ENCODE data around the gene KIF23. TPM values are rescaled to one million over a fixed set of nuclear protein-coding genes. Genes with fewer than 3 reads are reported as not detected.

KIF23 gene
- polyA plus RNA-seq, 1 donor (not counting 4 experiments of a cell fraction or from before 2014, with no cell fraction given) = 28.8 TPM

- DNase-seq (ENCODE audit: low read depth, low spot score) (no peak), FAIRE-seq (no peak)
- Histone ChIP-seq H3K9ac (ENCODE audit: control insufficient read depth, extremely low read depth, insufficient read depth, low read length) (peak overlapping the region; percentile 93), H3K4me2 (ENCODE audit: control insufficient read depth, extremely low read depth, insufficient read depth, low read depth, low read length) (peak overlapping the region; percentile 97), H3K27ac (ENCODE audit: control insufficient read depth, insufficient read depth, low read length) (peak overlapping the region; percentile 97), H4K20me1 (ENCODE audit: control insufficient read depth, extremely low read depth, insufficient read depth, low read length) (no peaks in the 10 kb centered on the region), H3K9me3 (ENCODE audit: control insufficient read depth, low read depth, low read length) (no peaks in the 10 kb centered on the region), H2AFZ (ENCODE audit: control insufficient read depth, low read length) (peak overlapping the region; percentile 95), H3K27me3 (ENCODE audit: control insufficient read depth, extremely low read depth, insufficient read depth, low read length) (no peaks in the 10 kb centered on the region), H3K4me3 (ENCODE audit: control insufficient read depth in 2 of 3, extremely low read depth in 1 of 3, insufficient read depth in 2 of 3, low read depth in 1 of 3, low read length in 3 of 3) (peak overlapping the region; percentile 33 to 79 (median 75)), H3K79me2 (ENCODE audit: control insufficient read depth, insufficient read depth, low read length) (no peaks in the 10 kb centered on the region), H3K4me1 (ENCODE audit: control insufficient read depth, extremely low read depth, insufficient read depth, low read length) (peaks cover 17% of the 10 kb centered on the region), H3K9me1 (ENCODE audit: control insufficient read depth, extremely low read depth, insufficient read depth, low read length) (no peaks in the 10 kb centered on the region), H3K36me3 (ENCODE audit: control insufficient read depth in 2 of 2, extremely low read depth in 1 of 2, insufficient read depth in 2 of 2, low read length in 2 of 2) (peaks cover 0 to 5% of the 10 kb centered on the region in 2 experiments)
- dilution Hi-C loops (cut with MboI; ENCODE audit: extremely low pct_ligation_motif_present, low sequenced_read_pairs) = no loop called here
- no peak for TF ChIP-seq EZH2 (IDR thresholded peaks at IDR 0.05; ENCODE audit: low read length)
- no peak for TF ChIP-seq CTCF (optimal IDR thresholded peaks at IDR 0.05 in 1 of 3, IDR thresholded peaks at IDR 0.05 in 1 of 3, conservative IDR thresholded peaks at IDR 0.05 in 1 of 3; ENCODE audit: extremely low read depth in 1 of 3, insufficient read depth in 2 of 3, low read length in 3 of 3)
These were observed 47.9 kb downstream of the KIF23 start for GRCh38 chr15:69462030-69462492.

GRCh38 chr15:69462493-69463181 lies 48.5 kb downstream of the KIF23 start:
- FAIRE-seq (no peak), DNase-seq (ENCODE audit: low read depth, low spot score) (no peak)
- dilution Hi-C loops (cut with MboI; ENCODE audit: extremely low pct_ligation_motif_present, low sequenced_read_pairs) = no loop called here
- peak overlapping the region; percentile 99 for H2AFZ ChIP-seq (ENCODE audit: control insufficient read depth, low read length)
- H3K27ac ChIP-seq (ENCODE audit: control insufficient read depth, insufficient read depth, low read length) = peak overlapping the region; percentile 97
- H3K79me2 ChIP-seq (ENCODE audit: control insufficient read depth, insufficient read depth, low read length) = no peaks in the 10 kb centered on the region
- H3K27me3 ChIP-seq (ENCODE audit: control insufficient read depth, extremely low read depth, insufficient read depth, low read length) = no peaks in the 10 kb centered on the region
- no peaks in the 10 kb centered on the region for H3K36me3 ChIP-seq (ENCODE audit: control insufficient read depth in 2 of 2, extremely low read depth in 1 of 2, insufficient read depth in 2 of 2, low read length in 2 of 2)
- H3K4me2 ChIP-seq (ENCODE audit: control insufficient read depth, extremely low read depth, insufficient read depth, low read depth, low read length) = peak overlapping the region; percentile 97
- peaks cover 19% of the 10 kb centered on the region for H3K4me1 ChIP-seq (ENCODE audit: control insufficient read depth, extremely low read depth, insufficient read depth, low read length)
- peak overlapping the region; percentile 93 for H3K9ac ChIP-seq (ENCODE audit: control insufficient read depth, extremely low read depth, insufficient read depth, low read length)
- no peaks in the 10 kb centered on the region for H3K9me3 ChIP-seq (ENCODE audit: control insufficient read depth, low read depth, low read length)
- peak overlapping the region; percentile 33 to 79 (median 75) for H3K4me3 ChIP-seq (ENCODE audit: control insufficient read depth in 2 of 3, extremely low read depth in 1 of 3, insufficient read depth in 2 of 3, low read depth in 1 of 3, low read length in 3 of 3)
- H3K9me1 ChIP-seq (ENCODE audit: control insufficient read depth, extremely low read depth, insufficient read depth, low read length) = no peaks in the 10 kb centered on the region
- H4K20me1 ChIP-seq (ENCODE audit: control insufficient read depth, extremely low read depth, insufficient read depth, low read length) = no peaks in the 10 kb centered on the region
- TF ChIP-seq EZH2 (IDR thresholded peaks at IDR 0.05; ENCODE audit: low read length) (no peak), CTCF (optimal IDR thresholded peaks at IDR 0.05 in 1 of 3, IDR thresholded peaks at IDR 0.05 in 1 of 3, conservative IDR thresholded peaks at IDR 0.05 in 1 of 3; ENCODE audit: extremely low read depth in 1 of 3, insufficient read depth in 2 of 3, low read length in 3 of 3) (peak; percentile 91 to 96 (median 94))
